ENCODE measurements around the gene PDK3.

DNA sequence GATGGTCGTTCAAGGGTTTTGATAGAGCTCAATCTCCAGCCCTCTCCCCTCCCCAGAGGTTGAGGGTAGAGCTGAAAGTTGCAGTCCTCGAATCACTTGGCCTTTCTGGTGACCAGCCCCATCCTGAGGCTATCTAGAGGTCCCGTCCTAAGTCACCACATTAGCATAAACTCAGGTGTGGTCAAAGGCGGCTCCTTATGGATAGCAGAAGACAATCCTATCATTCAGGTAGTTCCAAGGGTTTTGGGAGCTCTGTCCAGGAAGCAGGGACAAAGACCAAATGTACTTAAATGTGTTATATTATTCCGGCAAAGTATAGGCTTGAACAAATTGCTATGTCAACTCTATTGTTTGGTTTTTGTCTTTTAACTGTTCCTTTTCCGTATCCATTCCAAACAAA is 30.6 kb downstream of the PDK3 start:
- TF ChIP-seq POLR2A (IDR thresholded peaks at IDR 0.05) = no peak
- TF ChIP-seq, protein P1, sequence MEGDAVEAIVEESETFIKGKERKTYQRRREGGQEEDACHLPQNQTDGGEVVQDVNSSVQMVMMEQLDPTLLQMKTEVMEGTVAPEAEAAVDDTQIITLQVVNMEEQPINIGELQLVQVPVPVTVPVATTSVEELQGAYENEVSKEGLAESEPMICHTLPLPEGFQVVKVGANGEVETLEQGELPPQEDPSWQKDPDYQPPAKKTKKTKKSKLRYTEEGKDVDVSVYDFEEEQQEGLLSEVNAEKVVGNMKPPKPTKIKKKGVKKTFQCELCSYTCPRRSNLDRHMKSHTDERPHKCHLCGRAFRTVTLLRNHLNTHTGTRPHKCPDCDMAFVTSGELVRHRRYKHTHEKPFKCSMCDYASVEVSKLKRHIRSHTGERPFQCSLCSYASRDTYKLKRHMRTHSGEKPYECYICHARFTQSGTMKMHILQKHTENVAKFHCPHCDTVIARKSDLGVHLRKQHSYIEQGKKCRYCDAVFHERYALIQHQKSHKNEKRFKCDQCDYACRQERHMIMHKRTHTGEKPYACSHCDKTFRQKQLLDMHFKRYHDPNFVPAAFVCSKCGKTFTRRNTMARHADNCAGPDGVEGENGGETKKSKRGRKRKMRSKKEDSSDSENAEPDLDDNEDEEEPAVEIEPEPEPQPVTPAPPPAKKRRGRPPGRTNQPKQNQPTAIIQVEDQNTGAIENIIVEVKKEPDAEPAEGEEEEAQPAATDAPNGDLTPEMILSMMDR (IDR thresholded peaks at IDR 0.05) = no peak
